Endothelial cell of umbilical vein (primary cell): ENCODE data around the gene MAML2. TPM values are rescaled to one million over a fixed set of nuclear protein-coding genes. Genes with fewer than 3 reads are reported as not detected.

ENCODE experiments used
- BruUV-seq: library from RNA; stranded (reverse); fragments of 400-500 nt; replicated peaks from 2 replicates; lab custom pipeline; 2021; lab: Mats Ljungman, UMichigan
- CTCF ChIA-PET: fragments of 300-600, 350-600 bp; sonication (Branson Sonifier 250); formaldehyde crosslinking; loops from one replicate; lab custom pipeline; 2021; ENCODE audit warnings: antibody characterized with exemption, inconsistent platforms; lab: Charles Lee
- POLR2A ChIA-PET: fragments of 300-600, 350-600 bp; sonication (Branson Sonifier 250); formaldehyde crosslinking; loops from one replicate; lab custom pipeline; 2021; ENCODE audit warnings: antibody characterized with exemption, inconsistent platforms; lab: Charles Lee
- DNase-seq: peaks from one replicate; pipeline ENCODE4 v3.0.0-alpha.2; 2011; ENCODE audit warnings: low read depth, low spot score
- FAIRE-seq: peaks from 2 replicates; lab custom pipeline; 2011; peaks lifted over from hg19 to GRCh38; lab: Jason Lieb, UNC
- H2AFZ ChIP-seq: 2 replicates; pipeline ENCODE4 v1.6.0; 2012; ENCODE audit warnings: low read depth, low read length, control low read depth, inconsistent platforms
- H3K27ac ChIP-seq: 2 replicates; pipeline ENCODE4 v1.5.1; 2011; ENCODE audit warnings: low read depth, mild to moderate bottlenecking, control low read depth, low read length, moderate library complexity; ENCODE audit not compliant: insufficient read depth
- H3K27me3 ChIP-seq, 2 experiments: 2 replicates each; pipeline versions ENCODE4 v1.6.0 to v1.6.1; 2011; ENCODE audit warnings: low read length in 2 of 2, mixed read lengths in 1 of 2; ENCODE audit not compliant: control insufficient read depth in 2 of 2, insufficient read depth in 2 of 2
- H3K36me3 ChIP-seq, 2 experiments: 2 replicates in 1 of 2; 3 replicates in 1 of 2; pipeline ENCODE4 v1.5.1; 2011; ENCODE audit warnings: low read length in 2 of 2, mild to moderate bottlenecking in 1 of 2, moderate library complexity in 1 of 2; ENCODE audit not compliant: control insufficient read depth in 2 of 2, insufficient read depth in 2 of 2; ENCODE audit errors: extremely low read depth in 1 of 2
- H3K4me1 ChIP-seq: 3 replicates; pipeline ENCODE4 v1.5.1; 2011; ENCODE audit warnings: mild to moderate bottlenecking, low read length; ENCODE audit not compliant: control insufficient read depth, insufficient read depth; ENCODE audit errors: extremely low read depth
- H3K4me2 ChIP-seq: 2 replicates; pipeline ENCODE4 v1.6.1; 2011; ENCODE audit warnings: low read length, control low read depth, mixed read lengths; ENCODE audit not compliant: insufficient read depth
- H3K4me3 ChIP-seq, 3 experiments: fragments of 200-600 bp in 1 of 3; sonication (generic), shearing (Covaris generic) in 1 of 3; replicated peaks in 1 of 3; 2 replicates each; pipeline ENCODE4 v1.5.1; 2011 to 2016; ENCODE audit warnings: control low read depth in 3 of 3, low read length in 3 of 3, mild to moderate bottlenecking in 2 of 3, inconsistent platforms in 1 of 3, low read depth in 1 of 3, moderate library complexity in 1 of 3; ENCODE audit not compliant: insufficient read depth in 1 of 3
- H3K79me2 ChIP-seq: 2 replicates; pipeline ENCODE4 v1.6.0; 2012; ENCODE audit warnings: low read length, inconsistent platforms; ENCODE audit not compliant: control insufficient read depth, insufficient read depth
- H3K9ac ChIP-seq: replicated peaks from 2 replicates; pipeline ENCODE3; 2011; ENCODE audit warnings: low read length, control low read depth; ENCODE audit not compliant: insufficient read depth; ENCODE audit errors: extremely low read depth
- H3K9me1 ChIP-seq: replicated peaks from 3 replicates; pipeline ENCODE4 v1.6.0; 2011; ENCODE audit warnings: mild to moderate bottlenecking, low read length; ENCODE audit not compliant: control insufficient read depth, insufficient read depth; ENCODE audit errors: extremely low read depth
- H3K9me3 ChIP-seq: replicated peaks from 2 replicates; pipeline ENCODE4 v1.5.1; 2012; ENCODE audit warnings: low read length, inconsistent platforms; ENCODE audit not compliant: control insufficient read depth, insufficient read depth
- H4K20me1 ChIP-seq: replicated peaks from 2 replicates; pipeline ENCODE3; 2011; ENCODE audit warnings: mild to moderate bottlenecking, low read length; ENCODE audit not compliant: control insufficient read depth, insufficient read depth; ENCODE audit errors: extremely low read depth
- CTCF ChIP-seq, 2 donors: IDR thresholded peaks; 1 replicate in 1 of 2; 2 replicates in 1 of 2; pipeline ENCODE4 v1.5.1; 2011; ENCODE audit warnings: low read length in 2 of 2, mild to moderate bottlenecking in 2 of 2, moderate library complexity in 2 of 2, control low read depth in 1 of 2, inconsistent platforms in 1 of 2, low read depth in 1 of 2; ENCODE audit not compliant: insufficient read depth in 1 of 2; ENCODE audit errors: extremely low read depth in 1 of 2
- EZH2 ChIP-seq: IDR thresholded peaks from 2 replicates; pipeline ENCODE4 v1.6.1; 2012; ENCODE audit warnings: borderline replicate concordance, low read depth, mild to moderate bottlenecking, moderate library complexity, low read length, inconsistent platforms; ENCODE audit not compliant: severe bottlenecking
- FOS ChIP-seq: IDR thresholded peaks from 2 replicates; pipeline ENCODE4 v1.6.1; 2011; ENCODE audit warnings: mild to moderate bottlenecking, low read length, moderate library complexity, borderline replicate concordance; ENCODE audit not compliant: insufficient read depth
- GATA2 ChIP-seq: IDR thresholded peaks from 2 replicates; pipeline ENCODE4 v1.7.0; 2011; ENCODE audit warnings: low read depth, mild to moderate bottlenecking, moderate library complexity, mixed read lengths, low read length; ENCODE audit not compliant: insufficient read length, insufficient read depth
- JUN ChIP-seq: IDR thresholded peaks from 2 replicates; pipeline ENCODE4 v1.6.1; 2011; ENCODE audit warnings: borderline replicate concordance, low read depth; ENCODE audit not compliant: insufficient read length, insufficient read depth
- MYC ChIP-seq: IDR thresholded peaks from one replicate; pipeline ENCODE4 v1.6.1; 2011; ENCODE audit warnings: mild to moderate bottlenecking, low read depth, low read length
- POLR2A ChIP-seq: IDR thresholded peaks from 2 replicates; pipeline ENCODE4 v1.6.1; 2012; ENCODE audit warnings: low read depth, mild to moderate bottlenecking, control low read depth, low read length
- POLR2AphosphoS5 ChIP-seq: IDR thresholded peaks from 2 replicates; pipeline ENCODE4 v1.6.1; 2012; ENCODE audit warnings: low read depth, mild to moderate bottlenecking, control low read depth, low read length, moderate library complexity; ENCODE audit not compliant: insufficient read depth
- dilution Hi-C: fragments of 300-500 bp; cut with MboI; formaldehyde crosslinking; loops from one replicate; pipeline ENCODE4 v1.15.0; 2019; ENCODE audit warnings: low sequenced_read_pairs; ENCODE audit not compliant: extremely low pct_ligation_motif_present
- intact Hi-C: fragments of 100-400 bp; cut with micrococcal nuclease; formaldehyde crosslinking; loops from one replicate; pipeline ENCODE4 v1.10.0; 2022
- polyA plus RNA-seq, 4 experiments: library from polyadenylated mRNA; depleted of rRNA in 3 of 4; stranded (reverse) in 3 of 4; unstranded in 1 of 4; fragments of >200 nt; gene quantifications; 2 replicates each; pipeline versions ENCODE4 v1.2.1 to v1.2.3, GENCODE V29; 2011 to 2012; ENCODE audit warnings: missing spikeins in 1 of 4
- total RNA-seq: library from RNA; stranded (reverse); gene quantifications from 2 replicates; pipeline ENCODE4 v1.2.3, GENCODE V29; 2021
- TF ChIP-seq, protein P1 (sequence below): IDR thresholded peaks from 2 replicates; pipeline ENCODE4 v1.6.1; 2011; ENCODE audit not compliant: insufficient read depth, insufficient read length

The MAML2 gene
- total and polyA plus RNA-seq, 2 donors (not counting 3 experiments of a cell fraction or from before 2014, with no cell fraction given): 12.4 to 16.8 TPM

GRCh38 chr11:96173906-96174305, 169.1 kb downstream of the MAML2 start:
- ChIA-PET POLR2A (no interaction called here), CTCF (interaction anchor here (0.9 to 1.0 kb wide), 2 partner anchors 11 to 169 kb away, joined by 4 to 6 read pairs; partner anchors contain the start of gene MAML2)
- BruUV-seq: no TSS peak
- no peak overlapping the region for H3K9ac ChIP-seq
- no peaks in the 10 kb centered on the region for H3K9me1 ChIP-seq
- H3K79me2 ChIP-seq: no peaks in the 10 kb centered on the region
- H3K9me3 ChIP-seq: no peaks in the 10 kb centered on the region
- H2AFZ ChIP-seq: no peak overlapping the region
- dilution Hi-C loops (no loop called here), intact Hi-C loops (no loop called here)
- TF ChIP-seq MYC (no peak), POLR2AphosphoS5 (no peak), EZH2 (no peak)
- TF ChIP-seq, protein P1, sequence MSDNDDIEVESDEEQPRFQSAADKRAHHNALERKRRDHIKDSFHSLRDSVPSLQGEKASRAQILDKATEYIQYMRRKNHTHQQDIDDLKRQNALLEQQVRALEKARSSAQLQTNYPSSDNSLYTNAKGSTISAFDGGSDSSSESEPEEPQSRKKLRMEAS: no peak
- peaks cover 13% of the 10 kb centered on the region for H3K4me1 ChIP-seq
- no peak overlapping the region for H3K4me3 ChIP-seq
- H3K27me3 ChIP-seq: no peaks in the 10 kb centered on the region
- no peak overlapping the region for H3K27ac ChIP-seq
- H3K4me2 ChIP-seq: no peak overlapping the region
- no peaks in the 10 kb centered on the region for H4K20me1 ChIP-seq
- no peaks in the 10 kb centered on the region for H3K36me3 ChIP-seq
- DNase-seq (no peak), FAIRE-seq (no peak)

DNA sequence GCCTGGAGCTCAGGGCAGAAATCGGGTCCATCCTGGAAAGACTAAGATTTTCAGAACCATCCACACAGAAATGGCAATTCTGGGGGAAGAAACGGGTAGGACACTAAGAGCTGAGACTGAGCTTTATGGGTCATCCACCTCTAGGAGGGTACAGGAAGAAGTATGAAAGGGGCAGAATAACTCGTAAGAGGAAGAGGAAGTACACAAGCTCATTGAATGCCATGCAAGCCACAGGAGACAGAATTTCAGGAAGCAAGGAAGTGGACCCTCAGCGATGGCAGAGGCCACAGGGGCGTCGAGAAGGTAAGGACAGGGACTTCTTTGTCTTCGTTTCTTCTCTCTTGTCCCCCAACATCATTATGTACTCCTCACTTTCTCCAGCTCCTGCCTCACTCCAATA, 169.6 kb downstream of the MAML2 start:
- no peaks in the 10 kb centered on the region for H3K79me2 ChIP-seq
- no peak overlapping the region for H3K4me2 ChIP-seq
- H2AFZ ChIP-seq: no peak overlapping the region
- H4K20me1 ChIP-seq: no peaks in the 10 kb centered on the region
- peaks cover 18% of the 10 kb centered on the region for H3K4me1 ChIP-seq
- dilution Hi-C loops: no loop called here
- intact Hi-C loops: no loop called here
- FAIRE-seq (no peak), DNase-seq (no peak)
- no TSS peak for BruUV-seq
- ChIA-PET POLR2A (no interaction called here), CTCF (interaction anchor here (0.8 to 1.0 kb wide), 4 partner anchors 11 to 170 kb away, joined by 3 to 6 read pairs (median 4); partner anchors contain the start of gene MAML2)
- no peak overlapping the region for H3K27ac ChIP-seq
- no peaks in the 10 kb centered on the region for H3K36me3 ChIP-seq
- no peaks in the 10 kb centered on the region for H3K9me1 ChIP-seq
- no peak for TF ChIP-seq POLR2AphosphoS5
- TF ChIP-seq MYC: no peak
- TF ChIP-seq, protein P1: no peak
- TF ChIP-seq POLR2A: no peak
- no peak for TF ChIP-seq EZH2
- no peak for TF ChIP-seq FOS
- no peak for TF ChIP-seq CTCF (IDR thresholded peaks at IDR 0.05; ENCODE audit: extremely low read depth in 1 of 2, insufficient read depth in 1 of 2, low read depth in 1 of 2, low read length in 2 of 2)
- no peak for TF ChIP-seq JUN
- no peak for TF ChIP-seq GATA2
- no peaks in the 10 kb centered on the region for H3K27me3 ChIP-seq
- H3K4me3 ChIP-seq: no peak overlapping the region
- H3K9me3 ChIP-seq: no peaks in the 10 kb centered on the region
- H3K9ac ChIP-seq: no peak overlapping the region
